ENCODE data around the gene P3H2.

GRCh38 chr3:190076601-190077394, 43.9 kb downstream of the P3H2 start:
- no peak for TF ChIP-seq CTCF (IDR thresholded peaks at IDR 0.05; ENCODE audit: poor library complexity)
- no peak for TF ChIP-seq EZH2 (IDR thresholded peaks at IDR 0.05; ENCODE audit: borderline replicate concordance)
- TF ChIP-seq EZH2phosphoT487 (IDR thresholded peaks at IDR 0.05; ENCODE audit: low read depth, severe bottlenecking, unreplicated experiment), result no peak

Measured in hepatocyte (in vitro differentiated cells).